ENCODE data around the gene SGTB.

- TF ChIP-seq CTCF (IDR thresholded peaks at IDR 0.05 in 4 of 5, conservative IDR thresholded peaks at IDR 0.05 in 1 of 5) (no peak), POLR2A (IDR thresholded peaks at IDR 0.05) (no peak)
These were observed 9.0 kb upstream of the SGTB start for GRCh38 chr5:65730910-65731309.
